Neural crest cell (in vitro differentiated cells): ENCODE data around the gene C1QTNF8. TPM values are rescaled to one million over a fixed set of nuclear protein-coding genes. Genes with fewer than 3 reads are reported as not detected.

Experiments used
- DNase-seq: peaks from one replicate; pipeline ENCODE4 v3.0.0; 2021; ENCODE audit warnings: low read depth, mixed read lengths, low spot score
- H3K27ac Mint-ChIP-seq: one replicate; pipeline ENCODE4 v1.8.0; 2021; ENCODE audit warnings: mild to moderate bottlenecking, mixed read lengths; ENCODE audit not compliant: unreplicated experiment
- H3K27me3 Mint-ChIP-seq: 2 replicates; pipeline ENCODE4 v1.8.0; 2021; ENCODE audit warnings: low read depth, mild to moderate bottlenecking, mixed read lengths
- H3K36me3 Mint-ChIP-seq: 2 replicates; pipeline ENCODE4 v1.8.0; 2021; ENCODE audit warnings: low read depth, mild to moderate bottlenecking, mixed read lengths
- H3K4me1 Mint-ChIP-seq: 2 replicates; pipeline ENCODE4 v1.8.0; 2021; ENCODE audit warnings: mixed read lengths
- H3K4me3 Mint-ChIP-seq: one replicate; pipeline ENCODE4 v1.8.0; 2021; ENCODE audit warnings: mild to moderate bottlenecking, mixed read lengths
- H3K9me3 Mint-ChIP-seq: 2 replicates; pipeline ENCODE4 v1.8.0; 2021; ENCODE audit warnings: mixed read lengths
- total RNA-seq: library from RNA; stranded (reverse); gene quantifications from 2 replicates; pipeline ENCODE4 v1.2.1, GENCODE V29; 2021
- TF ChIP-seq, protein P1 (sequence below): fragments of 200-600 bp; sonication (generic); conservative IDR thresholded peaks from 2 replicates; pipeline ENCODE4 v1.5.0; 2021; ENCODE audit warnings: antibody characterized with exemption, mild to moderate bottlenecking

The C1QTNF8 gene
- total RNA-seq, 1 donor from 2014 or later: 0.19 TPM

DNA sequence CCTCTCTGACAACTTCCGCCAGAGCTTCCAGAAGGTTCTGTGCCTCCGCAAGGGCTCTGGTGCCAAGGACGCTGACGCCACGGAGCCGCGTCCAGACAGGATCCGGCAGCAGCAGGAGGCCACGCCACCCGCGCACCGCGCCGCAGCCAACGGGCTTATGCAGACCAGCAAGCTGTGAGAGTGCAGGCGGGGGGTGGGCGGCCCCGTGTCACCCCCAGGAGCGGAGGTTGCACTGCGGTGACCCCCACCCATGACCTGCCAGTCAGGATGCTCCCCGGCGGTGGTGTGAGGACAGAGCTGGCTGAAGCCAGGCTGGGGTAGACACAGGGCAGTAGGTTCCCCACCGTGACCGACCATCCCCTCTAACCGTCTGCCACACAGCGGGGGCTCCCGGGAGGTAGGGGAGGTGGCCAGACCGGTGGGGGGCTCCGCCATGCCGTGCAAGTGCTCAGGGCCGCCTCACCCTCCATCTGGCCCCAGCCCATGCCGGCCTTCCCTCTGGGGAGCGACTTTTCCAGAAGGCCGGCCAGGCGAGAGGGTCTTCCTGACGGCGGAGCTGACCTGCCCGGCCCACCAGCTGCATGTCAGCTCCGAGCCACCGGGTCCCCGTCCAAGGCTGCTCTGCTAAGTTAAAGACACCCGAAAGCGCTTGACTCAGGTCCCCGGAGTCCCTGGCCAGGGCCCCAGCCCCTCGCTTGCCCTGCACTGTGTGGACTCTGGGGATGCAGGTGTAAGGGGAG, 16.1 kb downstream of the C1QTNF8 start:
- TF ChIP-seq, protein P1, sequence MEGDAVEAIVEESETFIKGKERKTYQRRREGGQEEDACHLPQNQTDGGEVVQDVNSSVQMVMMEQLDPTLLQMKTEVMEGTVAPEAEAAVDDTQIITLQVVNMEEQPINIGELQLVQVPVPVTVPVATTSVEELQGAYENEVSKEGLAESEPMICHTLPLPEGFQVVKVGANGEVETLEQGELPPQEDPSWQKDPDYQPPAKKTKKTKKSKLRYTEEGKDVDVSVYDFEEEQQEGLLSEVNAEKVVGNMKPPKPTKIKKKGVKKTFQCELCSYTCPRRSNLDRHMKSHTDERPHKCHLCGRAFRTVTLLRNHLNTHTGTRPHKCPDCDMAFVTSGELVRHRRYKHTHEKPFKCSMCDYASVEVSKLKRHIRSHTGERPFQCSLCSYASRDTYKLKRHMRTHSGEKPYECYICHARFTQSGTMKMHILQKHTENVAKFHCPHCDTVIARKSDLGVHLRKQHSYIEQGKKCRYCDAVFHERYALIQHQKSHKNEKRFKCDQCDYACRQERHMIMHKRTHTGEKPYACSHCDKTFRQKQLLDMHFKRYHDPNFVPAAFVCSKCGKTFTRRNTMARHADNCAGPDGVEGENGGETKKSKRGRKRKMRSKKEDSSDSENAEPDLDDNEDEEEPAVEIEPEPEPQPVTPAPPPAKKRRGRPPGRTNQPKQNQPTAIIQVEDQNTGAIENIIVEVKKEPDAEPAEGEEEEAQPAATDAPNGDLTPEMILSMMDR: no peak
- Mint-ChIP-seq H3K4me3 (no peak overlapping the region), H3K9me3 (no peaks in the 10 kb centered on the region), H3K27me3 (peaks cover 19% of the 10 kb centered on the region), H3K27ac (no peak overlapping the region), H3K36me3 (no peaks in the 10 kb centered on the region), H3K4me1 (peaks cover 14% of the 10 kb centered on the region)
- DNase-seq: no peak

DNA sequence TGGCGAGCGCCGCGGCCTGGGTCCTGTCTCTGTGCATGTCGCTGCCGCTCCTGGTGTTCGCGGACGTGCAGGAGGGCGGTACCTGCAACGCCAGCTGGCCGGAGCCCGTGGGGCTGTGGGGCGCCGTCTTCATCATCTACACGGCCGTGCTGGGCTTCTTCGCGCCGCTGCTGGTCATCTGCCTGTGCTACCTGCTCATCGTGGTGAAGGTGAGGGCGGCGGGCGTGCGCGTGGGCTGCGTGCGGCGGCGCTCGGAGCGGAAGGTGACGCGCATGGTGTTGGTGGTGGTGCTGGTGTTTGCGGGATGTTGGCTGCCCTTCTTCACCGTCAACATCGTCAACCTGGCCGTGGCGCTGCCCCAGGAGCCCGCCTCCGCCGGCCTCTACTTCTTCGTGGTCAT, 16.7 kb downstream of the C1QTNF8 start:
- no peaks in the 10 kb centered on the region for H3K36me3 Mint-ChIP-seq

DNA sequence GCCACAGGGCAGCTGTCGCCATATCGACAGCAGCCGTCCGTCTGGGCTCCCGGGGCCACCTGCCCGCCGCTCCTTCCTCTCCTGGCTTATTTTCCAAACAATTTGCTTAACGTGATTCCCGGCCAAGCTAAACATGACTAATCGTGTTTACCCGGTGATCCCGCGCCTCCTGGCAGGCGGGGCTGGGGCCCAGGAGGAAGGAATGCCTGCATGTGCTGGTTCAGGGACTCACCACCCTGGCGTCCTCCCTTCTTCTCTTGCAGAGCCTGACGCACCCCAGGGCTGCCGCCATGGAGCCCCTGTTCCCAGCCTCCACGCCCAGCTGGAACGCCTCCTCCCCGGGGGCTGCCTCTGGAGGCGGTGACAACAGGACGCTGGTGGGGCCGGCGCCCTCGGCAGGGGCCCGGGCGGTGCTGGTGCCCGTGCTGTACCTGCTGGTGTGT, 17.4 kb downstream of the C1QTNF8 start:
- no peak overlapping the region for H3K4me3 Mint-ChIP-seq
- TF ChIP-seq, protein P1: no peak
- no peaks in the 10 kb centered on the region for H3K36me3 Mint-ChIP-seq
- no peak overlapping the region for H3K27ac Mint-ChIP-seq
- peaks cover 29% of the 10 kb centered on the region for H3K27me3 Mint-ChIP-seq
- DNase-seq: no peak
- H3K9me3 Mint-ChIP-seq: no peaks in the 10 kb centered on the region
- H3K4me1 Mint-ChIP-seq: peaks cover 14% of the 10 kb centered on the region

More for the DNA sequence above, 16.7 kb downstream of the C1QTNF8 start:
- H3K9me3 Mint-ChIP-seq: no peaks in the 10 kb centered on the region
- no peak overlapping the region for H3K4me3 Mint-ChIP-seq
- no peak overlapping the region for H3K27ac Mint-ChIP-seq
- TF ChIP-seq, protein P1: no peak
- H3K27me3 Mint-ChIP-seq: peaks cover 24% of the 10 kb centered on the region
- peaks cover 14% of the 10 kb centered on the region for H3K4me1 Mint-ChIP-seq
- DNase-seq: no peak

DNA sequence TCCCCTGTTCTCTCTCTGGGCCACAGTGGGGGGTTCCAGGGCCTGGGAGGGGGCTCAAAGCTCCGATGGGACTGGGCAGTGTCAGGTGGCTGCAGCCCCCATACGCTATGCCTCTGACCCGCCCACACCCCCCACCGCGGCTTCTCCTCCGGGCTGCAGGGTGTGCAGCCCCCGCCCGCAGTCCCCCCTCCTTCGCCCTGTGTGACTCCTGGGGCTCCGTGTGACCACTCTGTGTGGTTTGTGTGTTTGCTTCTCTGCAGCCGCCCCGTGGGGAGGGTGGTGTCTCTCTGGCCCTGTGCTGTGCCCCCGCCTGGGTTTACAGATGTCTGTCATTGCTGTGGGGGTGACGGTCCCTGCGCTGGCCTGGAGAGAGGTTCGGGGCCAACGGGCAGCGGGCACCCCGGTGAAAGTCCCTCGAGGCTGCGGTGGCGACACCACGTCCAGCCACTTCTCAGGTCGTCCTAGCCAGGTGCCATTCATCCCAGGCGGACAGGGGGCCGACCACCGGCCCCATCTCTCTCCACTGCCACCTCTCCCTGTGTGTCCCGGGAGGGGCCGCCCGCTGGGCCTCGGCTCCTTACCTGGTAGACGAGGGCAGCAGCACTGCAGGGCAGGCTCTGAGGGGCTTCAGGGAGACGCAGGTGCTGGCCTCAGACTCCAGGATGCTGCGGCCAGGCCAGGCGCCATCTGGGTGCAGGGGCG, 18.0 kb downstream of the C1QTNF8 start:
- no peaks in the 10 kb centered on the region for H3K36me3 Mint-ChIP-seq
- TF ChIP-seq, protein P1: no peak
- H3K4me3 Mint-ChIP-seq: no peak overlapping the region
- H3K9me3 Mint-ChIP-seq: no peaks in the 10 kb centered on the region
- H3K4me1 Mint-ChIP-seq: peaks cover 14% of the 10 kb centered on the region
- no peak overlapping the region for H3K27ac Mint-ChIP-seq
- DNase-seq: no peak
- H3K27me3 Mint-ChIP-seq: peaks cover 33% of the 10 kb centered on the region

DNA sequence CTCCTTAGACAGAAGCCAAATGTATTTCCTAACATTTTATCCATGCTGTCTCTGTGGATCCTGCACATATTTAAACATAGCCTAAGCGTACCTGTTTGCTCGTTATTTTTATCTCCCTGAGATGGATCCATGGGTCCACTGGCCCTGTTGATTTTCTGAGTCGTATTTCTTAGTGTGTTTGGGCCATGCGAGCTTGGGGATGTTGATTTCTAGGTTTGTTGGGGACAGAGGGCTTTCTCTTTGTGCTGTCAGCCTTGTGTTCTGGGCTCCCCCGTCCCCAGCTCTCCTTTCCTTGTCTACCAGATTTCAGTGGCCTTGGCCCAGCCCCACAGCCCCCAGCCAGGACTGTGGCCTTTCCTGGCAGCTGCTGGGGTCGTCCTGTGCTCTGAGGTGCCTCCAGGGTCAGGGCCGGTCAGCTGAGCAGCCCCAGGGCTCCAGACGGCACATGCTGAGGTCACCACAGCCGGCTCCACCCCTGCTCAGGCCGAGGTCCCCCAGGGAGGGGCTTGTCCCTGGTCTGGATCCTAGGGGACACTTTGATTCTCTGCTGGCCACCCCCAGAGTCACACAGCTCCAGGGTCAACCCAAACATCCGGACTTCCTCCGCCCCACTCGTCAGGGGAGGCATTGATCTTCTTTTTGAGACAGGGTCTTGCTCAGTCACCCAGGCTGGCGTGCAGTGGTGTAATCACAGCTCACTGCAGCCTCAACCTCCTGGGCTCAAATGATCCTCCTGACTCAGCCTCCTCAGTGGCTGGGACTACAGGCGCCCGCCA, 19.1 kb downstream of the C1QTNF8 start:
- Mint-ChIP-seq H3K27me3 (peaks cover 40% of the 10 kb centered on the region), H3K4me3 (peak overlapping the region; percentile 34), H3K27ac (no peak overlapping the region), H3K4me1 (peaks cover 14% of the 10 kb centered on the region), H3K9me3 (no peaks in the 10 kb centered on the region), H3K36me3 (no peaks in the 10 kb centered on the region)
- peak; percentile 37 for DNase-seq
- TF ChIP-seq, protein P1: no peak
